Measurements from ENCODE around the gene ABCE1.

DNA sequence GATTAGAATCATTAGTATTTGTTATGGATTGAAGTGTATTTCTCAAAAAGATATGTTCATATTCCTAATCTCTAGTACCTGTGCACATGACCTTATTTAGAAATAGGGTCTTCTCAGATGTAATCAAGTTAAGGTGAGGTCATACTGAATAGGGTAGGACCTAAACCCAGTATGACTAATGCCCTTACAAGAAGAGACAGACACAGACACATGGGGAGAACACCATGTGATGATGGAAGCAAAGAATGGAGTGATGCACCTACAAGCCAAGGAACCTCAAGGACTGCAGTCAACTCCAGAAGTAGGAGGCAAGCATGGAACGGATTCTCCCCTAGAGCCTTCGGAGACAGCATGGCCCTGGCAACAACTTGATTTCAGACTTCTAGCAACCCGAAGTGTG, 50.9 kb downstream of the ABCE1 start:
- TF ChIP-seq, protein P1, sequence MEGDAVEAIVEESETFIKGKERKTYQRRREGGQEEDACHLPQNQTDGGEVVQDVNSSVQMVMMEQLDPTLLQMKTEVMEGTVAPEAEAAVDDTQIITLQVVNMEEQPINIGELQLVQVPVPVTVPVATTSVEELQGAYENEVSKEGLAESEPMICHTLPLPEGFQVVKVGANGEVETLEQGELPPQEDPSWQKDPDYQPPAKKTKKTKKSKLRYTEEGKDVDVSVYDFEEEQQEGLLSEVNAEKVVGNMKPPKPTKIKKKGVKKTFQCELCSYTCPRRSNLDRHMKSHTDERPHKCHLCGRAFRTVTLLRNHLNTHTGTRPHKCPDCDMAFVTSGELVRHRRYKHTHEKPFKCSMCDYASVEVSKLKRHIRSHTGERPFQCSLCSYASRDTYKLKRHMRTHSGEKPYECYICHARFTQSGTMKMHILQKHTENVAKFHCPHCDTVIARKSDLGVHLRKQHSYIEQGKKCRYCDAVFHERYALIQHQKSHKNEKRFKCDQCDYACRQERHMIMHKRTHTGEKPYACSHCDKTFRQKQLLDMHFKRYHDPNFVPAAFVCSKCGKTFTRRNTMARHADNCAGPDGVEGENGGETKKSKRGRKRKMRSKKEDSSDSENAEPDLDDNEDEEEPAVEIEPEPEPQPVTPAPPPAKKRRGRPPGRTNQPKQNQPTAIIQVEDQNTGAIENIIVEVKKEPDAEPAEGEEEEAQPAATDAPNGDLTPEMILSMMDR (IDR thresholded peaks at IDR 0.05), result no peak
- TF ChIP-seq POLR2A (IDR thresholded peaks at IDR 0.05), result no peak

All from thyroid gland (tissue), 4 donors.